SK-N-MC (cell line): Measurements from ENCODE around the gene PAFAH1B2.

Source experiments
- EZH2 ChIP-seq: fragments of 200-600 bp; sonication (generic); IDR thresholded peaks from one replicate; pipeline ENCODE4 v1.6.1; 2017; ENCODE audit warnings: antibody characterized with exemption
- FOXP2 ChIP-seq: optimal IDR thresholded peaks from 2 replicates; pipeline ENCODE3; 2011; ENCODE audit warnings: mild to moderate bottlenecking, moderate library complexity; ENCODE audit not compliant: insufficient read depth; ENCODE audit errors: extremely low read length, control extremely low read depth
- POLR2AphosphoS5 ChIP-seq: IDR thresholded peaks from 2 replicates; pipeline ENCODE4 v1.6.1; 2012; ENCODE audit warnings: mild to moderate bottlenecking, low read depth, low read length, borderline replicate concordance

DNA sequence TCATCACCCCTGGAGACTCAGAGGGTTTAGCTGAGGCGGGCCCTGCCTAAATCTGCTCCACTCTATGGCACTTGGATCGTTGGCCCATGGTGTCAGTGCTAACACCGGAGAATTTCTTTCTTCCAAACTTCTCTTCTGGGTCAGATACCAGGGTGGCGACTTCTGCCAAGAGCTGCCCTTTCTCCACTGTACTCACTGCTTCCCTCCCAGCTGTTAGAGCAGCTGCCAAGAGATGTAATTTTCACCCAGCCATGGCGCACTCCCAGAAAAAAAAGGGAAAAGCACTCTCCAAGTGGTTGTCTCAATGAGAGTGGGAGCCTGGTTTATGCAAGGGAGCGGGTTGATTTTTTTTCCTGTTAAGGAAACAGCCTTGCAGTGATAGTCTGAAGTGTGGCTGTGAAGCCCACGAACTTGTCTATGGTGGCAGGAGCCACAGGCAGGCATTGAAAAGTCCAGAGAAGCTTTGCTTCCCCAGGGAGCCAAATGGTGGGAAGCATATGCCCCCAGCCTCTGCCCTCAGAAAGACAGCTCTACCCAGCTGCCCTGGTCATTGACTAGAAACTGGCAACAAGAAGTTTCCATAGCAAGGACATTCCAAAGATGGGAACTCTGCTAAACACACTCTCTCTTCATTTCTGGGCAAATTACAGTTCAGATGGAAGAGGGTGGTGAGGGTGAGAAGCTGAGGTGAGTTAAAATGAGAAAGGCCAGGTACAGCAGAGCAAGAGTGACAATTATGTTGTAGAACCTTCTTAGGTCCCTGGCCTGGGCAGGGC, 77.1 kb downstream of the PAFAH1B2 start:
- no peak for TF ChIP-seq EZH2
- TF ChIP-seq FOXP2 = no peak
- TF ChIP-seq POLR2AphosphoS5 = no peak
